SK-N-SH treated with all-trans-retinoic acid at 6 μM for 48 hours (cell line): Measurements from ENCODE around the gene B3GALNT2.

ENCODE experiments used
- ATAC-seq: fragments of 200-7000 bp; cut with Tn5 transposase; 3 replicates; pipeline ENCODE4 v1.9.1; 2020; ENCODE audit warnings: mild to moderate bottlenecking, moderate library complexity
- ARNTL ChIP-seq: fragments of 450-650 bp; formaldehyde crosslinking; IDR thresholded peaks from 2 replicates; pipeline ENCODE4 v1.5.0; 2020; ENCODE audit warnings: low read depth, mild to moderate bottlenecking, moderate library complexity, borderline replicate concordance
- BACH2 ChIP-seq: fragments of 250-450 bp; sonication (Bioruptor Pico); IDR thresholded peaks from 2 replicates; pipeline ENCODE4 v1.9.0; 2021; ENCODE audit warnings: mild to moderate bottlenecking, borderline replicate concordance
- CREB5 ChIP-seq: fragments of 250-450 bp; sonication (Bioruptor Pico); IDR thresholded peaks from 2 replicates; pipeline ENCODE4 v1.5.1; 2020; ENCODE audit warnings: low read depth, mild to moderate bottlenecking, moderate library complexity
- CSDC2 ChIP-seq: fragments of 250-450 bp; sonication (Bioruptor Pico); IDR thresholded peaks from 2 replicates; pipeline ENCODE4 v1.5.0; 2020; ENCODE audit warnings: mild to moderate bottlenecking, moderate library complexity
- ESRRG ChIP-seq: fragments of 250-450 bp; sonication (Bioruptor Pico); IDR thresholded peaks from 2 replicates; pipeline ENCODE4 v1.6.1; 2021; ENCODE audit warnings: mild to moderate bottlenecking
- GLIS3 ChIP-seq: fragments of 250-450 bp; sonication (Bioruptor Pico); IDR thresholded peaks from 2 replicates; pipeline ENCODE4 v1.5.0; 2020; ENCODE audit warnings: mild to moderate bottlenecking, moderate library complexity
- ISL1 ChIP-seq: fragments of 250-450 bp; sonication (Bioruptor Pico); IDR thresholded peaks from 2 replicates; pipeline ENCODE4 v2.1.2; 2022; ENCODE audit warnings: mild to moderate bottlenecking, moderate library complexity
- OSR1 ChIP-seq: fragments of 250-450 bp; sonication (Bioruptor Pico); IDR thresholded peaks from 2 replicates; pipeline ENCODE4 v1.8.0; 2022; ENCODE audit warnings: moderate library complexity, mild to moderate bottlenecking, inconsistent platforms
- PATZ1 ChIP-seq: fragments of 250-450 bp; sonication (Bioruptor Pico); IDR thresholded peaks from 2 replicates; pipeline ENCODE4 v1.8.0; 2020; ENCODE audit warnings: mild to moderate bottlenecking, moderate library complexity, borderline replicate concordance
- POU6F1 ChIP-seq: fragments of 250-450 bp; sonication (Bioruptor Pico); IDR thresholded peaks from 2 replicates; pipeline ENCODE4 v1.8.0; 2021; ENCODE audit warnings: low read depth, mild to moderate bottlenecking, moderate library complexity, borderline replicate concordance
- PPARA ChIP-seq: fragments of 250-450 bp; sonication (Bioruptor Pico); IDR thresholded peaks from 2 replicates; pipeline ENCODE4 v1.5.0; 2020; ENCODE audit warnings: mild to moderate bottlenecking, borderline replicate concordance
- RARB ChIP-seq: fragments of 250-450 bp; sonication (Bioruptor Pico); IDR thresholded peaks from 2 replicates; pipeline ENCODE4 v1.8.0; 2021; ENCODE audit warnings: mild to moderate bottlenecking, moderate library complexity
- SNAI2 ChIP-seq: fragments of 250-450 bp; sonication (Bioruptor Pico); IDR thresholded peaks from 2 replicates; pipeline ENCODE4 v1.5.0; 2020; ENCODE audit warnings: mild to moderate bottlenecking, moderate library complexity
- TCF4 ChIP-seq: fragments of 250-450 bp; sonication (Bioruptor Pico); IDR thresholded peaks from 2 replicates; pipeline ENCODE4 v1.8.0; 2021; ENCODE audit warnings: mild to moderate bottlenecking, moderate library complexity, borderline replicate concordance
- TOX ChIP-seq: fragments of 250-450 bp; sonication (Bioruptor Pico); IDR thresholded peaks from 2 replicates; pipeline ENCODE4 v1.8.0; 2021; ENCODE audit warnings: mild to moderate bottlenecking, moderate library complexity, borderline replicate concordance
- TSHZ2 ChIP-seq: fragments of 250-450 bp; sonication (Bioruptor Pico); IDR thresholded peaks from 2 replicates; pipeline ENCODE4 v1.5.0; 2020; ENCODE audit warnings: mild to moderate bottlenecking, moderate library complexity
- ZC3H10 ChIP-seq: fragments of 250-450 bp; sonication (Bioruptor Pico); IDR thresholded peaks from 2 replicates; pipeline ENCODE4 v1.5.1; 2021; ENCODE audit warnings: mild to moderate bottlenecking, moderate library complexity
- ZFP3 ChIP-seq: fragments of 250-450 bp; sonication (Bioruptor Pico); IDR thresholded peaks from 2 replicates; pipeline ENCODE4 v1.5.0; 2020; ENCODE audit warnings: mild to moderate bottlenecking, moderate library complexity
- ZFP30 ChIP-seq: fragments of 450-650 bp; formaldehyde crosslinking; IDR thresholded peaks from 2 replicates; pipeline ENCODE4 v1.5.0; 2022; ENCODE audit warnings: mild to moderate bottlenecking, moderate library complexity
- ZNF565 ChIP-seq: fragments of 450-650 bp; formaldehyde crosslinking; conservative IDR thresholded peaks from 2 replicates; pipeline ENCODE4 v1.5.0; 2020; ENCODE audit warnings: low read depth, mild to moderate bottlenecking, moderate library complexity
- ZNF70 ChIP-seq: fragments of 450-650 bp; formaldehyde crosslinking; IDR thresholded peaks from 2 replicates; pipeline ENCODE4 v1.5.0; 2020; ENCODE audit warnings: mild to moderate bottlenecking, moderate library complexity
- ZNF8 ChIP-seq: fragments of 450-650 bp; formaldehyde crosslinking; IDR thresholded peaks from 2 replicates; pipeline ENCODE4 v1.5.0; 2020; ENCODE audit warnings: mild to moderate bottlenecking, moderate library complexity

B3GALNT2 gene

GRCh38 chr1:235411489-235412486 is 92.5 kb downstream of the B3GALNT2 start:
- peak; percentile 62 for ATAC-seq
- TF ChIP-seq ISL1 (CRISPR knock-in tag) (no peak), OSR1 (no peak), ZFP3 (CRISPR knock-in tag) (no peak), TSHZ2 (CRISPR knock-in tag) (no peak), RARB (CRISPR knock-in tag) (no peak), ZNF70 (CRISPR knock-in tag) (no peak)

- TF ChIP-seq CSDC2 (CRISPR knock-in tag) (no peak), ISL1 (CRISPR knock-in tag) (no peak), ARNTL (CRISPR knock-in tag) (no peak), ESRRG (CRISPR knock-in tag) (no peak), OSR1 (no peak), SNAI2 (CRISPR knock-in tag) (no peak), CREB5 (CRISPR knock-in tag) (no peak), BACH2 (CRISPR knock-in tag) (no peak), ZC3H10 (CRISPR knock-in tag) (no peak), ZNF565 (no peak), POU6F1 (no peak), ZNF70 (CRISPR knock-in tag) (no peak), ZFP3 (CRISPR knock-in tag) (no peak), RARB (CRISPR knock-in tag) (no peak), PATZ1 (CRISPR knock-in tag) (no peak), GLIS3 (CRISPR knock-in tag) (no peak)
- no peak for ATAC-seq
Measured at GRCh38 chr1:235410467-235410866, 93.8 kb downstream of the B3GALNT2 start.

GRCh38 chr1:235409042-235409820 is 95.0 kb downstream of the B3GALNT2 start:
- no peak for ATAC-seq
- TF ChIP-seq BACH2 (CRISPR knock-in tag) = no peak
- no peak for TF ChIP-seq PATZ1 (CRISPR knock-in tag)
- TF ChIP-seq ZNF565 = no peak
- TF ChIP-seq GLIS3 (CRISPR knock-in tag) = no peak
- no peak for TF ChIP-seq OSR1
- no peak for TF ChIP-seq PPARA (CRISPR knock-in tag)
- no peak for TF ChIP-seq ZNF8 (CRISPR knock-in tag)
- TF ChIP-seq ZFP3 (CRISPR knock-in tag) = no peak
- TF ChIP-seq TOX (CRISPR knock-in tag) = no peak
- TF ChIP-seq POU6F1 = no peak
- no peak for TF ChIP-seq TCF4 (CRISPR knock-in tag)
- TF ChIP-seq ZFP30 = no peak
- no peak for TF ChIP-seq ARNTL (CRISPR knock-in tag)
- no peak for TF ChIP-seq CREB5 (CRISPR knock-in tag)
- TF ChIP-seq ISL1 (CRISPR knock-in tag) = no peak
